GM19240 (cell line): ENCODE measurements around the gene SSC5D.
A peak's percentile ranks its signal among the peaks of the same experiment; 100 is the strongest.

Source experiments
- DNase-seq: peaks from one replicate; pipeline ENCODE4 v3.0.0; 2011; ENCODE audit warnings: low spot score; ENCODE audit not compliant: insufficient read length

Gene SSC5D

DNA sequence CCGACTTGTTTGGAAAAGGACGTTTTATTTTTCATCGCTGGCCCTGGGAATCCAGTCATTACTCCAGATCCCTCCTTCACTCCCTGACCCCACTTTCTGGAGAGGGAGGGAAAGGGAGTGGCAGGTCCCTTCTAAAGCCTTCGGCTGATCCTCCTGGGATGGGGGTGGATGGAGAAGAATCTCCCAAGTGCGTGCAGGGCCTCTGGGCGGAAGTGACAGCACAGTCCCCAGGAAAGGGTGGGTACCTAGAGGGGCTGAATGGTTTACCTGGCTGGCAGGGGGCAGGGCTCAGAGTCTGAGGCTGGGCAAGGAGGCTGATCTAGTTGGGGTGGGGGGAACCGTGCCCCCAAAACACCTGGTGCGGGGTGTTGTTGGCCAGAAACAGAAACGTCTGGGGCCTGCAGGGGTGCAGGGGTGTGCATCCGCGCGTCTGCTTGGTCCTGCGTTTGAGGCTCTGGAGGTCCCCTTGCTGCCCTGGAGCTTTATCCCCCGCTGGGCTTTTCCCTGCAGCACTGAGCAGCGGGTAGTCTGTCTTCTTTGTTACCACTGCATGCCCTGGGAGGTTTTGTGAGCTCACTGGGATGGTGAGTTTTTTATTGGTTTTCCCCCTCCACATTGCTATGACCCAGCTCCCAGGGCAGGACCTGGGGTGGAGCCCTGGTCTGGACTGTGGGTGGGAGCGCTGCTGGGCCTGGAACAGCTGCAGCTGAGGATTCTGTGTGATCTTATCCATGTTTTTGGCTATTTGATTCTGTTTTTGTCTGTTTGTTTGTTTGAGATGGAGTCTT, 14.8 kb upstream of the SSC5D start:
- no peak for DNase-seq

DNA sequence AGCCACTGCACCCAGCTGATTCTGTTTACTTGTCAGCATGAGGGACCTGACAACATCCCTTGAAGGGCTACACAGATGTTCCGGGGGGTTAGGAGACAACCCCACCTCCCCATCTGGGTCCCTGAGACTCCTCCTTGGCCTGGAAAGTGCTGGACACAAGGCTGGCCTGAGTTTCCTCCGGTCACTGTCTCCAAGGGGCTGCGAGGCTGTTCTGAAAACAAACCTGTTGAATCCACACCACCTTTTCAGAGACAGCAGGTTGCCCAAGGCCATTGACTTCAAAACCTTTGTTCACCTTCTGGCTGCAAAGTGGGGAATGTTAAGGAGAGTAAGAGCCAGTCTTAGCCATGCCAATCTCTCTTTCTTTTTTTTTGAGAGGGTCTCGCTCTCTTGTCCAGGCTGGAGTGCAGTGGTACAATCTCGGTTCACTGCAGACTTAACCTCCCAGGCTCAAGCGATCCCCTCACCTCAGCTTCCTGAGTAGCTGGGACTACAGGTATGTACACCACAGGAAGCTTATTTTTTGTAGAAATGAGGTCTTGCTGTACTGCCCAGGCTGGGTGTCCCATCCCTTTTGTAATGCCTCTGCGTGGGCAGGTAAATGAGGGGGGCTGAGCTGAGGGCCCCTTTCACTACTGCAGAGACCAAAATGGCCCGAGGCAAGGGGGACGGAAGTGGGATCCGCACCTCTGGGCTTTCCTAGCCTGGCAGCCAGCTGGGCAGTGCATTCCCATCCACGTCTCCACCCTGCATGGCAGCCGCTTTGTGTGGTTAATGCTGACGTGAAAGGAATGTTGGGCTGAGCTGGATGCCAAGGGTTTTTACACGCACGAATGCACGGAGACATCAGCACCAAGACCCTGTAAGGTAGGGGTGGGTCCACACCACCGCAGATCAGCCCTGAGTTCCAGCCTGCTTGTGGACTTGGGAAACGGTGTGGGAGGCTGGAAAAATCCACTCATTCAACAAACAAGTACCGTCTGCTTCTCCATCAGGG, 13.7 kb upstream of the SSC5D start:
- DNase-seq, result no peak

GRCh38 chr19:55476100-55476775, 12.0 kb upstream of the SSC5D start, which contains the start of gene ZNF628:
Gene ZNF628 (plus strand): TSS chr19:55476617. CDS start chr19:55479911, 3,294 bp downstream.
- peak; percentile 100 for DNase-seq

- no peak for DNase-seq
These were observed 10.3 kb upstream of the SSC5D start for GRCh38 chr19:55477905-55478304.

- DNase-seq, result no peak
These were observed 9.9 kb upstream of the SSC5D start for GRCh38 chr19:55478364-55478763.

- DNase-seq, result no peak
These were observed 9.2 kb upstream of the SSC5D start for GRCh38 chr19:55479045-55479444.

- DNase-seq, result no peak
These were observed 8.6 kb upstream of the SSC5D start for GRCh38 chr19:55479451-55480230.

DNA sequence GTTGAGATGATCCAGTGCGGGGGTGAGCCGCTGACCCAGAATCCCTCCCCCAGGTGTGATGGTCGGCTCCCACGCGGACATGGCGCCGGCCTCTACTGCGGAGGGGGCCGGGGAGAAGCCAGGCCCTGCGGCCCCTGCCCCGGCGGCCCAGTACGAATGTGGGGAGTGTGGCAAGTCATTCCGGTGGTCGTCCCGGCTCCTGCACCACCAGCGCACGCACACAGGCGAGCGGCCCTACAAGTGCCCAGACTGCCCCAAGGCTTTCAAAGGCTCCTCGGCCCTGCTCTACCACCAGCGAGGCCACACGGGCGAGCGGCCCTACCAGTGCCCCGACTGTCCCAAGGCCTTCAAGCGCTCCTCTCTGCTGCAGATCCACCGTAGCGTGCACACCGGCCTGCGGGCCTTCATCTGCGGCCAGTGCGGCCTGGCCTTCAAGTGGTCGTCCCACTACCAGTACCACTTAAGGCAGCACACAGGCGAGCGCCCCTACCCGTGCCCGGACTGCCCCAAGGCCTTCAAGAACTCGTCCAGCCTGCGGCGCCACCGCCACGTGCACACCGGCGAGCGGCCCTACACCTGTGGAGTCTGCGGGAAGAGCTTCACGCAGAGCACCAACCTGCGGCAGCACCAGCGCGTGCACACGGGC, 7.0 kb upstream of the SSC5D start:
- DNase-seq, result no peak

DNA sequence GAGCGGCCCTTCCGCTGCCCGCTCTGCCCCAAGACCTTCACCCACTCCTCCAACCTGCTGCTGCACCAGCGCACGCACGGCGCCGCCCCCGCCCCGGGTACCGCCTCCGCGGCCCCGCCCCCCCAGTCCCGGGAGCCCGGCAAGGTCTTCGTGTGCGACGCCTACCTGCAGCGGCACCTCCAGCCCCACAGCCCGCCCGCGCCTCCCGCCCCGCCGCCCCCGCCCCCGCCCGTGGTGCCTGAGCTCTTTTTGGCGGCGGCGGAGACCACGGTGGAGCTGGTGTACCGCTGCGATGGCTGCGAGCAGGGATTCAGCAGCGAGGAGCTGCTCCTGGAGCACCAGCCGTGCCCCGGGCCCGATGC, 6.5 kb upstream of the SSC5D start:
- no peak for DNase-seq

- DNase-seq, result no peak
These were observed 5.9 kb upstream of the SSC5D start for GRCh38 chr19:55482156-55482961.

DNA sequence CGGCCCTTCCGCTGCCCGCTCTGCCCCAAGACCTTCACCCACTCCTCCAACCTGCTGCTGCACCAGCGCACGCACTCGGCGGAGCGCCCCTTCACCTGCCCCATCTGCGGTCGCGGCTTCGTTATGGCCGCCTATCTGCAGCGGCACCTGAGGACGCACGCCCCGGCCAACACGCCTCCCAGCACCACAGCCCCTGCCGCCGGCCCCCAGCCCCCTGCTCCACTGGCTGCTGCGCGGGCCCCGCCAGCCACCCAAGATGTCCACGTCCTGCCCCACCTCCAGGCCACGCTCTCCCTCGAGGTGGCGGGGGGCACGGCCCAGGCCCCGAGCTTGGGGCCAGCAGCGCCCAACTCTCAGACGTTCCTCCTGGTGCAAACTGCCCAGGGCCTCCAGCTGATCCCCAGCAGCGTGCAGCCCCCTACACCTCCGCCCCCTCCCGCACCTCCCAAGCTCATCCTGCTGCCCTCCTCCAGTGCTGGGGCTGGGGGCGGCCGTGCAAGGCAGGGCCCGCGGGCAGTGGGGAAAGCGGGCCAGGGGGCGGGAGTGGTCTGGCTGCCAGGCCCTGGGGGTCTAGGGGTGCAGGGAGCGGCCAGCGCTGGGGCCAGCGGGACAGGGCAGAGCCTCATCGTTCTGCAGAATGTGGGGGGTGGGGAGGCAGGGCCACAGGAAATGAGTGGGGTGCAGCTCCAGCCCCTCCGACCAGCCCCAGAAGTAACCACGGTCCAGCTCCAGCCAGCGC, 5.1 kb upstream of the SSC5D start:
- DNase-seq, result no peak

GRCh38 chr19:55483706-55484592, 4.3 kb upstream of the SSC5D start:
- no peak for DNase-seq

DNA sequence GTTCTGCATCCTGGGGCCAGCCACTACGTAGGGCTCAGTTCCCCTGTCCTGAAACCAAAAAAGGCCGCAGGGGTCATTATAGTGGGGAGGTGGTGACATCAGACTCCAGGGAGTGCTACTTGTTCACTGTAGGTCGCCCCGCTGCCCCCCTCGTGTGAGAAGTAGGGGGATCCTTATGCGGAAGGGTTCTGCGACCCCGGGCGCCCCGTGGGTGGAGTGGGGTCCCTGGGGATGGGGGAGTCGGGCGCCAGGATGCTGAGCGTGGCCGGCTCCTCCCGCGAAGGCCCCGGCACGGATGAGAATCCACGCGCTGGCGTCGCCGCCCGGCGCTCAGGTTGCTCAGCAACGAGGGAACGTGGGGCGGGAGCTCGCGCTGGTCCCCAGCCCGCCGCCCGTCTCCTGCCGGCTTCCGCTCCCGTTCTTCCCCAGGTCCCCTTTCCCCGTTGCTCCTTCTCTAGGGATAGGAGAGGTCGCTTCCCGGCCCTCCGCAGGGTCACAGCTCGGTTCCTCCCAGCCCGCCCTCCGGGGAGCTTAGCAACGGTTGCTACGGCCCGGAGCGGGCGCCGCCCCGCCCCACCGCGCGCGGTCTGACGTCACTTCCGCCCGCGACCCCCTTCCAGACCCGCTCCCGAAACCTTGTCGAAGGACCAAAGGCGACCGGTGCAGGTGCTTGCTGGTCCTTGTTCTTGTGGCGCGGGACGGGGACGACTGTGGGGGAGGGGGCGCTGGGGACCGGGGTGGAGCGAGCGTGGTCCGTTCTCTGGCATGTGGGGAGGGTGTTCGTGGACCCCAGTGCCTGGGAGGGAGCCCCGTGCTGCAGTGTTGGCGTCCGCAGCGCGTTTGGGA, 3.4 kb upstream of the SSC5D start, which contains the start of gene NAT14:
TSS of gene NAT14 (plus strand) at position 596 of the 846 bp plus-strand sequence. CDS start 521 bp downstream, outside the sequence.
- DNase-seq, result peak; percentile 96

DNA sequence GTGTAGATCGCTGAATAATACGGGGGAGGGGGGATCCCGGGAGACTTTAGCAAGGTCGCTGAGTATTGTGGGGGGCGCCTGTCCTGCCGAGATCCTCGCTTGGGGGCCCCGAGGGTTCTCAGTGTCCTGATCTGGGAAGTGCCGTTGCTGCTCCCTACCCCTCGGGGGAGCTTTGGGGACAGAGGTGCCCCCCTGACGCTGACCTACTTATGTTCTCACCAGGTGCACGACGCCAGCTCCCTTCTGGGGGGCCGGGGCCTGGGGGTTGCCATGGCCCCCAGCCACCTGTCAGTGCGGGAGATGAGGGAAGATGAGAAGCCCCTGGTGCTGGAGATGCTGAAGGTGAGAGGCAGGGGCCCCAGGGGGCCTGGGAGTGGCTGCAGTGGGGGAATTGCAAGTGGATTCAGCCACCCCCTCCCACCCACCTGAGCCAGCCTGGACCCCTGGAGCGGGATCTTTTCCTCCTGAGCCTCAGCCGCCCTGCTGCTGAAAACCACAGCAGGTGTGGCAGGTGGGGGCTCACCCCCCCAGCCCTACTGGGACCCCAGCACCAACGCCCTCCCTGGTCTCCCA, 2.7 kb upstream of the SSC5D start:
- DNase-seq, result no peak

DNA sequence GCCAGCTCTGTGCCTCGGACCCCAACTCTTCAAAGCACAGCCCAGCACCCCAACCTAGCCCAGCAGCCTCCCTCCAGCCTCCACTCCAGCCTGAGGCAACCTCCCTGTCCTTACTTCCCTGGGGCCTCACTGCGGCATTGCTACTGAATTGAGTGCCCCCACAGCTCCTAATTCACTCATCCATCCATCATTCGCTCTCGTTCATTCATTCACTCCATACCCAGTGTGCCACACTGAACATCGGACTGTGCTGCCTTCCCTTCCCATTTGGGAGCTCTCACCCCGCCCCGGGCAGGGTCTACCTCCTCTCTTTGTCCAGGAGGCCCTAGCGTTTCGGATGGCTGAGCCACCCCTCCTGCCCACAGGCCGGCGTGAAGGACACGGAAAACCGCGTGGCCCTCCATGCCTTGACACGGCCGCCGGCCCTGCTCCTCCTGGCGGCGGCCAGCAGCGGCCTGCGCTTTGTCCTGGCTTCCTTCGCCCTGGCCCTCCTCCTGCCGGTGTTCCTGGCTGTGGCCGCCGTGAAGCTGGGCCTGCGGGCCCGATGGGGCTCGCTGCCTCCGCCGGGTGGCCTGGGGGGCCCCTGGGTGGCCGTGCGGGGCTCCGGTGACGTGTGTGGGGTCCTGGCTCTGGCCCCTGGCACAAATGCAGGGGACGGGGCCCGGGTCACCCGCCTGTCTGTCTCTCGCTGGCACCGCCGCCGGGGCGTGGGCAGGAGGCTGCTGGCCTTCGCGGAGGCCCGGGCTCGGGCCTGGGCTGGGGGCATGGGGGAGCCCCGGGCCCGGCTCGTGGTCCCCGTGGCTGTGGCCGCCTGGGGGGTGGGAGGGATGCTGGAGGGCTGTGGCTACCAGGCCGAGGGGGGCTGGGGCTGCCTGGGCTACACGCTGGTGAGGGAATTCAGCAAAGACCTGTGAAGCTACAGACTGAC, 1.9 kb upstream of the SSC5D start:
- DNase-seq, result no peak
